22Rv1 (cell line): Measurements from ENCODE around the gene FANCL.
A peak's percentile ranks its signal among the peaks of the same experiment; 100 is the strongest.
"Not testable (repeated sequence)": the region's sequence is repeated elsewhere in the genome, so short reads cannot be mapped to it uniquely, and the experiment has no call there.

Source experiments
- H3K27ac ChIP-seq: fragments of 450-650 bp; 2 replicates; pipeline ENCODE4 v1.5.1; 2017
- ZFX ChIP-seq: fragments of 450-650 bp; IDR thresholded peaks from 2 replicates; pipeline ENCODE4 v1.6.1; 2017; ENCODE audit warnings: antibody characterized with exemption, borderline replicate concordance
- TF ChIP-seq, protein P1 (sequence below): fragments of 450-650 bp; IDR thresholded peaks from 2 replicates; pipeline ENCODE4 v1.5.1; 2017; ENCODE audit warnings: mild to moderate bottlenecking

Gene FANCL

DNA sequence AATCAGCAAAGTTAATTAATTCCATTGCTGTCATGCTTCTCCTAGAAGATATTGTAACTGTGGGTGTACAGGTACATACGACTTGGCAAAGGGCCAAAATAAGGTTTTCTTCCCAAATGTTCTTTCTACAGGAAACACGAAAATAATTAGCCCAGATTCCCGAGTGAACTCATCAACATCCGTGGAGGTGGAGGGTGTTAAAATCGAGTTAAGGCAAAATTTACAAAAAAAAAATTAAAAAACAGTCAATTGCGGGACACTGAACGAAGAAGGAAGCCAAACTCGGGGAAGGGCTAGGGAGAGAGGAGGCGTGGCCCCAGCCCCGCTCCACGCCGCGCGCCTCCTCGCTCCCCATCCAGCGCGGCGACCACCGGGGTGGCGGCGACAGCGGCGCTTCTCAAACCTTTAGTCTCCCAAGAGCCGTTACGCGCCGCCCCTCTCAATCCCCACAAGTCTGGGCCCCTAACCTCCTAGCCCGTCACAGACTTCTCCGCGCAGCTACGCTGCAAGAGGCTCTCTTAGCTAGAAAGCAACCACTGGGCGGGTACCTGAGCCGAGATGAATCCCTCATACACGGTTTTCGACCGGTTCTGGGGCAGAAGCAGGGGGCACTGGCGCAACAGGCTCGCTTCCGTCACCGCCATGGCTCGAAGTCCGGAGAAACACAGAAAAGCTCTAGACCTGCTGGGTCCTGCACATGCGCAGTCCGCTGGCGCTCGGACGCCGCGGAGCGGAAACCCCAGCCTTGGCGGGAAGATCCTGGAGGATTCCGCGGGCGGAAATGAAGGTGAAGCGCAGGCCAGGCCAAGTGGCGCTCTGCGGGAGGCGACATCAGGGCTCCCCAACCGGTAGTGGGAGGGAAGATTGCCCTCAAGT is at the start of gene FANCL:
TSS of gene FANCL (minus strand) at position 656 of the 876 bp plus-strand sequence. CDS start at position 644, 12 bp downstream.
- peak within 1 kb of the TSS; percentile 77 for H3K27ac ChIP-seq
- TF ChIP-seq ZFX, result no peak
- TF ChIP-seq, protein P1, sequence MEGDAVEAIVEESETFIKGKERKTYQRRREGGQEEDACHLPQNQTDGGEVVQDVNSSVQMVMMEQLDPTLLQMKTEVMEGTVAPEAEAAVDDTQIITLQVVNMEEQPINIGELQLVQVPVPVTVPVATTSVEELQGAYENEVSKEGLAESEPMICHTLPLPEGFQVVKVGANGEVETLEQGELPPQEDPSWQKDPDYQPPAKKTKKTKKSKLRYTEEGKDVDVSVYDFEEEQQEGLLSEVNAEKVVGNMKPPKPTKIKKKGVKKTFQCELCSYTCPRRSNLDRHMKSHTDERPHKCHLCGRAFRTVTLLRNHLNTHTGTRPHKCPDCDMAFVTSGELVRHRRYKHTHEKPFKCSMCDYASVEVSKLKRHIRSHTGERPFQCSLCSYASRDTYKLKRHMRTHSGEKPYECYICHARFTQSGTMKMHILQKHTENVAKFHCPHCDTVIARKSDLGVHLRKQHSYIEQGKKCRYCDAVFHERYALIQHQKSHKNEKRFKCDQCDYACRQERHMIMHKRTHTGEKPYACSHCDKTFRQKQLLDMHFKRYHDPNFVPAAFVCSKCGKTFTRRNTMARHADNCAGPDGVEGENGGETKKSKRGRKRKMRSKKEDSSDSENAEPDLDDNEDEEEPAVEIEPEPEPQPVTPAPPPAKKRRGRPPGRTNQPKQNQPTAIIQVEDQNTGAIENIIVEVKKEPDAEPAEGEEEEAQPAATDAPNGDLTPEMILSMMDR, result no peak; the same call in 1 of the 2 replicates

DNA sequence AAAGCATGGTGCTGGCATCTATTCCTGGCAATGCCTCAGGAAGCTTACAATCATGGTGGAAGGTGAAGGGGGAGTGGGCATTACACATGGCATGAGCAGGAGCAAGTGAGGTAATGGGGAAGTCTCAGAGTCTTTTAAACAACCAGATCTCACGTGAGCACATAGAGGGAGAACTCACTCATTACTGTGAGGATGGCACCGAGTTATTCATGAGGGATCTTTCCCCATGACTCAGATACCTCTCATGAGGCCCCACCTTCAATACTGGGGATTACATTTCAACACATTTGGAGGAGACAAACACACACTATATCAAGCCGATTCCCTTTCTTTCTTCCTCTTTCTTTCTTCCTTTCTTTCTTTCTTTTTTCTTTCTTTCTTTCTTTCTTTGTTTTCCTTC is 47.9 kb upstream of the FANCL start:
- no peak overlapping the region for H3K27ac ChIP-seq

DNA sequence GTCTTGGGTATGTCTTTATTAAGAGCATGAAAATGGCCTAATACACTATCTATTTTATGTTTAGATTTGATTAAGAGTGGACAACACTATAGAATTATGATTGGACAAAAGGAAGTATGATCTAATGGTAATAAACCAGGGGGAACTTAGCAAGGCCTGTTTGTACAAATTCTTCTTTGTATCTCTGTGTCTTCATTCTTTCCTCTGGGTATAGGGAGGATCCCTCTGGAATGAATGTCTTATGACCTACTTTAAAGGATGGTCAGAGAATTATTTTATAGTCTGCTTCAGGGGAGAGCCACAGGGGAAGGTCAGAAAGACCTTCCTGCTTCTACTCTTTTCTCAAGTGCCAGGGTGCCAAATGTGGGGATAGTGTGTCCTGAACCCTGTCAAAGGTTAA is 42.8 kb upstream of the FANCL start:
- TF ChIP-seq ZFX, result no peak
- TF ChIP-seq, protein P1, result no peak
- H3K27ac ChIP-seq, result no peak overlapping the region

More for the DNA sequence above, 47.9 kb upstream of the FANCL start:
- TF ChIP-seq, protein P1, result no peak
- TF ChIP-seq ZFX, result no peak

DNA sequence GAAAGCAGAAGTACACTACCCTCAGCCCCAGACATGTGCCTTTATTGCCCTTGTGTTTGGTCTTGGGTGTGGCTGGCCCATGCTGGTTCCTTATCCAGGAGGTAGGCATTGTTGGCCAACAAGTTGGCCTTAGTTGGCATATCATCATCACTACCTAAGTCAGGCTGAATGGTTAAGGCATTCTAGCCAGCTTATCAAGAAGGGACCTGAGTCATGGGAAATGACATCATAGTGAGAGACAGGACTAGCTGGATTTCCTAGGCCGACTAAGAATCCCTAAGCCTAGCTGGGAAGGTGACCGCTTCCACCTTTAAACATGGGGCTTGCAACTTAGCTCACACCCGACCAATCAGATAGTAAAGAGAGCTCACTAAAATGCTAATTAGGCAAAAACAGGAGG is 34.0 kb upstream of the FANCL start:
- H3K27ac ChIP-seq, result not testable (repeated sequence)

DNA sequence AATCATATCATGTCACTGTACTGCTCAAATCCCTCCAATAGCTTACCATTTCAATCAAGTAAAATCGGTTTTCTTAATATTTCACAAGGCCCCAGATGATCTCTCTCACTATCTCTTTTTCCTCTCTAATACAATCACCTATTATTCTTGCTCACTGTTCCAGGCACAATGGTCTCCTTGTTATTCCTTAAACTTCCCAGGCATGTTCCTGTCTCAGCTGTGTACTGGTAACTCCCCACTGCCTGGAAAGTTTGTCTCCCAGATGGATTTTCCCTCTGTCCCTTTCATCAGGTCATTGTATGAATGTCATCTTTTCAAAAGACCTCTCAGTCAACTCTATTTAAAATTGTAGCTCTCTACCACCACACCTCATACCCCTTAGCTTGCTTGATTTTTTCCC is 30.7 kb upstream of the FANCL start:
- no peak for TF ChIP-seq ZFX
- TF ChIP-seq, protein P1, result no peak
- H3K27ac ChIP-seq, result no peak overlapping the region

DNA sequence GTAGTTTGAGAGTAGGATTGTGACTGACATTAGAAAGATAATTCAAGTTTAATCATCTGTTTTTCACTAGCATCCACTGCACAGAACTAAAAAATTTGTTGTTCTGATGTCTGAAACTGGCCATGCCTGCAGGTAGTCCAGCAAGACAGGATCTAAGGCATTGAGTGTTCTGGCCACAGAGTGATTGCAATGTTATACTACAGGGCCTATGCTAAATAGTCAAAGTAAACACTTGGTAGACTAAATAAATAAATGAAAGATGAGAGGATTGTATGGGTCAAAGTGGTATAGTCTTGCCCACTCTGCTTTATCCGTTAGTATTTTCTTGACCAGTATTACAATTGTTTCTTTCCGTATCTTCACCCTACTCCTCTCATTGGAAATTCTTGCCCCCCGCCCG is 27.6 kb upstream of the FANCL start:
- TF ChIP-seq, protein P1, result no peak
- TF ChIP-seq ZFX, result no peak
- H3K27ac ChIP-seq, result no peak overlapping the region

DNA sequence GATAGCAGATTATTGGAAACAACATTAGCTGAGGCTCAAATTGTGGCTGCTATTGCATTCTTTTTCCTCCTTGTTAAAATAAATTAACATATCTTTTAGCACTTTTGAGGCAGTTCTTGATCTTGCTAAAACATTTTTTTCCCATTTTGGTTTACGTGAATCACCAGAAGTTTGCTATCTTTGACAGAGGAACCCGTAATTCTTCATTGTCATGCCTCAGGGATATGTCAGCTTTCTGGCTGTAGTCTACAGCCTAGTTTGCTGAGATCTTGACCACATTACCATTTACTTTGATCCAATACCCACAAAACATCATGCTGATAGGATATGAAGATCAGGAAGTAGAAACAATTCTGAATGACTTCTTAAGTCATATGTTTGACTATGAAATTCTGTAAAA is 25.1 kb upstream of the FANCL start:
- H3K27ac ChIP-seq, result no peak overlapping the region
- TF ChIP-seq, protein P1, result no peak

DNA sequence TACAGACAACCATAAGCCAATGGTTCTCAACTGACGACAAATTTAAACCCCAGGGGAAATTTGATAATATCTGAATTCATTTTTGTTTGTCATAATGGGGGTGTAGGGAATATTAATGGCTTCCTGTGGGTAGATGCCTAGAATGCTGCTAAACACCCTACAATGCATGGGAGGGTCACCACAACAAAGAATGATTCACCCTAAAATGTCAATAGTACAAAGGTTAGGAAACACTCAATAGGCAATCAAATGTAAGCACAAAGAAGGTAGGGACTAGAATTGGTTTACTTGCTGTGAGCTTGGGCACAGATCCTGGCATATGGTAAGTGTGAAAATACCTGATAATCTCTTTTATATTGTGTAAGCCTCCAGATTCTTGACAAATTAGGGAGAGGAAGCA is 20.1 kb upstream of the FANCL start:
- H3K27ac ChIP-seq, result no peak overlapping the region
- TF ChIP-seq ZFX, result no peak
- TF ChIP-seq, protein P1, result no peak

DNA sequence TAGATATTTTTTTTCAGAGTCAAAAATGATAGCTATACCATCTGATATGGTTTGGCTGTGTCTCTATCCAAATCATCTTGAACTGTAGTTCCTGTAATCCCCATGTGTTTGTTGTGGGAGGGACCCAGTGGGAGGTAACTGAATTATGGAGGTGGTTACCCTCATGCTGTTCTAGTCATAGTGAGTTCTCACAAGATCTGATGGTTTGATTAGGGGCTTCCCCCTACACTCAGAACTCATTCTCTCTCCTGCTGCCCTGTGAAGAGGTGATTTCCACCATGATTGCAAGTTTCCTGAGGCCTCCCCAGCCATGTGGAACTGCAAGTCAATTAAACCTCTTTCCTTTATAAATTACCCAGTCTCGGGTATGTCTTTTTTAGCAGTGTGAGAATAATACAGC is 17.3 kb upstream of the FANCL start:
- not testable (repeated sequence) for H3K27ac ChIP-seq

DNA sequence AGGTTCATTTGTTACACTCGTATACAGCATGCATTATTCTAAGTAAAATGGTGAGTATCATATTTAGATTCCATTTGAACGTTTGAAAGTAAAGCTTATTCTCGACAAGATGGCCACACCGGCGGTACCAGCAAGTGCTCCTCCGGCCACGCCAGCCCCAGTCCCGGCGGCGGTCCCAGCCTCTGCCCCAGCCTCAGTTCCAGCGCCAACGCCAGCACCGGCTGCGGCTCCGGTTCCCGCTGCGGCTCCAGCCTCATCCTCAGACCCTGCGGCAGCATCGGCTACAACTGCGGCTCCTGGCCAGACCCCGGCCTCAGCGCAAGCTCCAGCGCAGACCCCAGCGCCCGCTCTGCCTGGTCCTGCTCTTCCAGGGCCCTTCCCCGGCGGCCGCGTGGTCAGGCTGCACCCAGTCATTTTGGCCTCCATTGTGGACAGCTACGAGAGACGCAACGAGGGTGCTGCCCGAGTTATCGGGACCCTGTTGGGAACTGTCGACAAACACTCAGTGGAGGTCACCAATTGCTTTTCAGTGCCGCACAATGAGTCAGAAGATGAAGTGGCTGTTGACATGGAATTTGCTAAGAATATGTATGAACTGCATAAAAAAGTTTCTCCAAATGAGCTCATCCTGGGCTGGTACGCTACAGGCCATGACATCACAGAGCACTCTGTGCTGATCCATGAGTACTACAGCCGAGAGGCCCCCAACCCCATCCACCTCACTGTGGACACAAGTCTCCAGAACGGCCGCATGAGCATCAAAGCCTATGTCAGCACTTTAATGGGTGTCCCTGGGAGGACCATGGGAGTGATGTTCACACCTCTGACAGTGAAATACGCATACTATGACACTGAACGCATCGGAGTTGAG is 10.4 kb upstream of the FANCL start:
- not testable (repeated sequence) for H3K27ac ChIP-seq
